HEK293 (cell line): ENCODE results near the gene DIP2C.

Experiments
- CTCF ChIA-PET: fragments of 350-600 bp; formaldehyde crosslinking; extraction: SDS; loops from one replicate; lab custom pipeline; 2021; ENCODE audit warnings: antibody characterized with exemption; lab: Yijun Ruan, JAX
- POLR2A ChIA-PET: fragments of 300-600 bp; formaldehyde crosslinking; extraction: SDS; loops from one replicate; lab custom pipeline; 2020; ENCODE audit warnings: antibody characterized with exemption, inconsistent platforms; lab: Yijun Ruan, JAX
- H3K27ac ChIP-seq: fragments of 200-500 bp; sonication (Bioruptor generic); 2 replicates; pipeline ENCODE4 v1.5.1; 2014; ENCODE audit warnings: low read depth, low read length, control low read depth, inconsistent platforms; ENCODE audit errors: extremely low read depth
- H3K36me3 ChIP-seq, 2 experiments: fragments of 200-500 bp in 1 of 2; sonication (Bioruptor generic) in 1 of 2; 1 replicate in 1 of 2; 2 replicates in 1 of 2; pipeline ENCODE4 v1.5.1; 2014 to 2017; ENCODE audit warnings: inconsistent platforms in 2 of 2, low read length in 2 of 2; ENCODE audit not compliant: control insufficient read depth in 2 of 2, insufficient read depth in 1 of 2
- H3K4me1 ChIP-seq: fragments of 200-500 bp; sonication (Bioruptor generic); 2 replicates; pipeline ENCODE4 v1.5.1; 2014; ENCODE audit warnings: mild to moderate bottlenecking, low read length, inconsistent platforms; ENCODE audit not compliant: control insufficient read depth, insufficient read depth
- H3K4me3 ChIP-seq: 2 replicates; pipeline ENCODE4 v1.5.1; 2011; ENCODE audit warnings: low read depth, mild to moderate bottlenecking, control low read depth, low read length, moderate library complexity
- H3K9me3 ChIP-seq: fragments of 200-500 bp; sonication (Bioruptor generic); 2 replicates; pipeline ENCODE4 v1.5.1; 2014; ENCODE audit warnings: low read depth, low read length, inconsistent platforms; ENCODE audit not compliant: control insufficient read depth, insufficient read depth
- ELK4 ChIP-seq: IDR thresholded peaks from 2 replicates; pipeline ENCODE4 v1.6.1; 2011; ENCODE audit warnings: mild to moderate bottlenecking, low read depth, low read length, borderline replicate concordance
- KLF16 ChIP-seq: fragments of 450-650 bp; formaldehyde crosslinking; IDR thresholded peaks from 2 replicates; pipeline ENCODE4 v1.5.1; 2017; ENCODE audit warnings: missing biosample characterization, missing genetic modification characterization
- PRDM2 ChIP-seq: fragments of 450-650 bp; formaldehyde crosslinking; IDR thresholded peaks from 2 replicates; pipeline ENCODE4 v1.5.1; 2016; ENCODE audit warnings: missing biosample characterization, missing genetic modification characterization, borderline replicate concordance
- PRDM6 ChIP-seq: fragments of 450-650 bp; formaldehyde crosslinking; IDR thresholded peaks from 2 replicates; pipeline ENCODE4 v1.5.1; 2017; ENCODE audit warnings: missing biosample characterization, missing genetic modification characterization
- REPIN1 ChIP-seq: fragments of 450-650 bp; formaldehyde crosslinking; IDR thresholded peaks from 2 replicates; pipeline ENCODE4 v1.5.1; 2017; ENCODE audit warnings: missing biosample characterization, missing genetic modification characterization, low read depth
- SCRT2 ChIP-seq: fragments of 450-650 bp; formaldehyde crosslinking; IDR thresholded peaks from 2 replicates; pipeline ENCODE4 v1.5.1; 2016; ENCODE audit warnings: missing biosample characterization, missing genetic modification characterization
- SP7 ChIP-seq: fragments of 450-650 bp; formaldehyde crosslinking; IDR thresholded peaks from 2 replicates; pipeline ENCODE4 v1.5.1; 2016; ENCODE audit warnings: missing biosample characterization, missing genetic modification characterization
- ZFP3 ChIP-seq: fragments of 450-650 bp; formaldehyde crosslinking; IDR thresholded peaks from 2 replicates; pipeline ENCODE4 v1.5.1; 2016; ENCODE audit warnings: low read depth, missing biosample characterization, missing genetic modification characterization
- ZIC2 ChIP-seq: fragments of 450-650 bp; formaldehyde crosslinking; IDR thresholded peaks from 2 replicates; pipeline ENCODE4 v1.5.1; 2016; ENCODE audit warnings: missing biosample characterization, missing genetic modification characterization
- ZNF10 ChIP-seq: fragments of 450-650 bp; formaldehyde crosslinking; IDR thresholded peaks from 2 replicates; pipeline ENCODE4 v1.5.1; 2017; ENCODE audit warnings: missing biosample characterization, missing genetic modification characterization
- ZNF19 ChIP-seq: fragments of 450-650 bp; formaldehyde crosslinking; IDR thresholded peaks from 2 replicates; pipeline ENCODE4; 2016; ENCODE audit warnings: missing biosample characterization, missing genetic modification characterization, low read depth
- ZNF221 ChIP-seq: fragments of 450-650 bp; formaldehyde crosslinking; IDR thresholded peaks from 2 replicates; pipeline ENCODE4 v1.5.1; 2017; ENCODE audit warnings: missing biosample characterization, missing genetic modification characterization, borderline replicate concordance
- ZNF274 ChIP-seq, 2 experiments: fragments of 200-500 bp in 1 of 2; fragments of 450-650 bp in 1 of 2; sonication (Bioruptor generic) in 1 of 2; formaldehyde crosslinking in 1 of 2; IDR thresholded peaks; 2 replicates each; pipeline versions ENCODE4 v1.5.1 to v1.6.1; 2014 to 2016; ENCODE audit warnings: borderline replicate concordance in 1 of 2, inconsistent platforms in 1 of 2, low read length in 1 of 2, missing biosample characterization in 1 of 2, missing genetic modification characterization in 1 of 2
- ZNF449 ChIP-seq: fragments of 450-650 bp; formaldehyde crosslinking; IDR thresholded peaks from 2 replicates; pipeline ENCODE4 v1.5.1; 2017; ENCODE audit warnings: missing biosample characterization, mild to moderate bottlenecking, missing genetic modification characterization, moderate library complexity
- ZNF510 ChIP-seq: fragments of 450-650 bp; formaldehyde crosslinking; IDR thresholded peaks from 2 replicates; pipeline ENCODE4 v1.5.1; 2018; ENCODE audit warnings: mild to moderate bottlenecking, missing genetic modification characterization, missing biosample characterization; ENCODE audit not compliant: insufficient replicate concordance
- ZNF549 ChIP-seq: fragments of 450-650 bp; IDR thresholded peaks from 2 replicates; pipeline ENCODE4 v1.5.1; 2018; ENCODE audit warnings: missing biosample characterization, missing genetic modification characterization, mild to moderate bottlenecking, inconsistent platforms, moderate library complexity
- ZNF561 ChIP-seq: fragments of 450-650 bp; IDR thresholded peaks from 2 replicates; pipeline ENCODE4 v1.5.1; 2018; ENCODE audit warnings: missing biosample characterization, missing genetic modification characterization, borderline replicate concordance
- ZNF768 ChIP-seq: fragments of 450-650 bp; formaldehyde crosslinking; IDR thresholded peaks from 2 replicates; pipeline ENCODE4 v1.5.1; 2018; ENCODE audit warnings: missing biosample characterization, mild to moderate bottlenecking, missing genetic modification characterization
- ZNF776 ChIP-seq: fragments of 450-650 bp; formaldehyde crosslinking; IDR thresholded peaks from 2 replicates; pipeline ENCODE4 v1.5.0; 2017; ENCODE audit warnings: missing biosample characterization, missing genetic modification characterization, borderline replicate concordance
- ZSCAN18 ChIP-seq: fragments of 450-650 bp; formaldehyde crosslinking; IDR thresholded peaks from 2 replicates; pipeline ENCODE4 v1.5.1; 2016; ENCODE audit warnings: missing biosample characterization, missing genetic modification characterization

The DIP2C gene

GRCh38 chr10:494149-494542, 195.3 kb downstream of the DIP2C start:
- H3K9me3 ChIP-seq = no peaks in the 10 kb centered on the region
- ChIA-PET POLR2A (no interaction called here), CTCF (interaction anchor here (1.0 kb wide), 1 partner anchor 12 kb away, joined by 3 read pairs; no protein-coding TSS in a partner anchor)
- H3K27ac ChIP-seq = no peak overlapping the region
- no peak overlapping the region for H3K4me3 ChIP-seq
- H3K36me3 ChIP-seq = no peaks in the 10 kb centered on the region
- no peaks in the 10 kb centered on the region for H3K4me1 ChIP-seq
- TF ChIP-seq SCRT2 (tag by site-specific recombination) (no peak), ZSCAN18 (tag by site-specific recombination) (no peak), ZNF510 (tag by site-specific recombination) (no peak), ZNF449 (tag by site-specific recombination) (no peak), ZFP3 (tag by site-specific recombination) (no peak), ZNF10 (tag by site-specific recombination) (no peak), ZIC2 (tag by site-specific recombination) (no peak), KLF16 (tag by site-specific recombination) (no peak), ZNF768 (no peak), ZNF274 (IDR thresholded peaks at IDR 0.05; ENCODE audit: low read length) (no peak), ZNF274 (tag by site-specific recombination; IDR thresholded peaks at IDR 0.05; ENCODE audit: borderline replicate concordance) (no peak), ZNF561 (tag by site-specific recombination) (no peak), ZNF221 (tag by site-specific recombination) (no peak), SP7 (tag by site-specific recombination) (no peak)
- TF ChIP-seq, all 188 proteins: peak for 0

GRCh38 chr10:493391-494148, 195.9 kb downstream of the DIP2C start:
- POLR2A ChIA-PET = no interaction called here
- Histone ChIP-seq H3K4me1 (no peaks in the 10 kb centered on the region), H3K36me3 (no peaks in the 10 kb centered on the region), H3K9me3 (no peaks in the 10 kb centered on the region), H3K27ac (no peak overlapping the region), H3K4me3 (no peak overlapping the region)
- CTCF ChIA-PET = interaction anchor here (1.0 kb wide), 1 partner anchor 11 kb away, joined by 3 read pairs; no protein-coding TSS in a partner anchor
- TF ChIP-seq ZNF549 (tag by site-specific recombination) (no peak), PRDM6 (no peak), PRDM2 (tag by site-specific recombination) (no peak), ZNF776 (no peak), REPIN1 (tag by site-specific recombination) (no peak), ZNF19 (tag by site-specific recombination) (no peak), ELK4 (no peak)
